Stimulated activated CD8-positive, alpha-beta memory T cell treated with anti-CD3 and anti-CD28 coated beads, Interleukin-4, amount 100 ng/mL, for 24 hours (primary cell): Measurements from ENCODE around the gene ETFA.

Experiments used
- DNase-seq: peaks from one replicate; pipeline ENCODE4 v3.0.0-alpha.2; 2020; ENCODE audit warnings: low read depth

The ETFA gene

GRCh38 chr15:76311100-76311953 lies at the start of gene ETFA:
TSS of gene ETFA (minus strand) at chr15:76311469. CDS start at chr15:76311388, 81 bp downstream.
- peak; percentile 87 for DNase-seq

GRCh38 chr15:76360416-76360815 lies 49.1 kb upstream of the ETFA start:
- no peak for DNase-seq

GRCh38 chr15:76359152-76359551 lies 47.9 kb upstream of the ETFA start:
- DNase-seq, result no peak

- no peak for DNase-seq
These were observed 47.2 kb upstream of the ETFA start for GRCh38 chr15:76358453-76358852.

GRCh38 chr15:76354823-76355440 lies 43.7 kb upstream of the ETFA start:
- DNase-seq, result no peak

- DNase-seq, result no peak
These were observed 42.6 kb upstream of the ETFA start for GRCh38 chr15:76353903-76354302.

- DNase-seq, result no peak
These were observed 41.8 kb upstream of the ETFA start for GRCh38 chr15:76353023-76353577.

GRCh38 chr15:76349301-76350070 lies 38.2 kb upstream of the ETFA start:
- no peak for DNase-seq

- no peak for DNase-seq
These were observed 36.3 kb upstream of the ETFA start for GRCh38 chr15:76347482-76348055.

GRCh38 chr15:76346669-76347481 lies 35.6 kb upstream of the ETFA start:
- no peak for DNase-seq

- DNase-seq, result no peak
These were observed 34.8 kb upstream of the ETFA start for GRCh38 chr15:76345880-76346668.

- DNase-seq, result no peak
These were observed 34.3 kb upstream of the ETFA start for GRCh38 chr15:76345583-76345879.

- DNase-seq, result no peak
These were observed 33.8 kb upstream of the ETFA start for GRCh38 chr15:76344893-76345582.

- DNase-seq, result no peak
These were observed 32.2 kb upstream of the ETFA start for GRCh38 chr15:76343313-76343996.

- no peak for DNase-seq
These were observed 31.3 kb upstream of the ETFA start for GRCh38 chr15:76342382-76343201.

- DNase-seq, result no peak
These were observed 30.8 kb upstream of the ETFA start for GRCh38 chr15:76342058-76342381.

GRCh38 chr15:76341366-76342057 lies 30.2 kb upstream of the ETFA start:
- DNase-seq, result no peak

GRCh38 chr15:76340803-76341365 lies 29.6 kb upstream of the ETFA start:
- no peak for DNase-seq
